ENCODE data around the gene AP5Z1. TPM values are rescaled to one million over a fixed set of nuclear protein-coding genes. Genes with fewer than 3 reads are reported as not detected.

Gene AP5Z1
- total and polyA plus RNA-seq, 3 experiments from 2014 or later, result 38.9 to 49.8 (median 47.8) TPM

- H3K27ac Mint-ChIP-seq, result no peak overlapping the region
- Histone ChIP-seq H3K4me1 (ENCODE audit: insufficient read depth, low read length) (no peaks in the 10 kb centered on the region), H3K4me3 (ENCODE audit: low read length) (no peak overlapping the region), H3K27me3 (ENCODE audit: insufficient read depth, low read length, poor library complexity, severe bottlenecking) (no peaks in the 10 kb centered on the region), H3K9me3 (ENCODE audit: low read length) (no peaks in the 10 kb centered on the region), H3K27ac (ENCODE audit: low read depth, low read length) (no peak overlapping the region), H3K36me3 (ENCODE audit: insufficient read depth, low read length) (no peaks in the 10 kb centered on the region)
- peaks cover 6 to 30% of the 10 kb centered on the region in 2 donors for H3K27me3 Mint-ChIP-seq
- no peaks in the 10 kb centered on the region for H3K36me3 Mint-ChIP-seq
- peaks cover 0 to 2% (median 0%) of the 10 kb centered on the region in 5 donors for H3K9me3 Mint-ChIP-seq
- CTCF ChIA-PET, result no interaction called here
- no peaks in the 10 kb centered on the region for H3K4me1 Mint-ChIP-seq
- POLR2A ChIA-PET, result no interaction called here
- DNase-seq, result no peak
- H3K4me3 Mint-ChIP-seq, result no peak overlapping the region
Measured at GRCh38 chr7:4818000-4818794, 42.8 kb downstream of the AP5Z1 start.

DNA sequence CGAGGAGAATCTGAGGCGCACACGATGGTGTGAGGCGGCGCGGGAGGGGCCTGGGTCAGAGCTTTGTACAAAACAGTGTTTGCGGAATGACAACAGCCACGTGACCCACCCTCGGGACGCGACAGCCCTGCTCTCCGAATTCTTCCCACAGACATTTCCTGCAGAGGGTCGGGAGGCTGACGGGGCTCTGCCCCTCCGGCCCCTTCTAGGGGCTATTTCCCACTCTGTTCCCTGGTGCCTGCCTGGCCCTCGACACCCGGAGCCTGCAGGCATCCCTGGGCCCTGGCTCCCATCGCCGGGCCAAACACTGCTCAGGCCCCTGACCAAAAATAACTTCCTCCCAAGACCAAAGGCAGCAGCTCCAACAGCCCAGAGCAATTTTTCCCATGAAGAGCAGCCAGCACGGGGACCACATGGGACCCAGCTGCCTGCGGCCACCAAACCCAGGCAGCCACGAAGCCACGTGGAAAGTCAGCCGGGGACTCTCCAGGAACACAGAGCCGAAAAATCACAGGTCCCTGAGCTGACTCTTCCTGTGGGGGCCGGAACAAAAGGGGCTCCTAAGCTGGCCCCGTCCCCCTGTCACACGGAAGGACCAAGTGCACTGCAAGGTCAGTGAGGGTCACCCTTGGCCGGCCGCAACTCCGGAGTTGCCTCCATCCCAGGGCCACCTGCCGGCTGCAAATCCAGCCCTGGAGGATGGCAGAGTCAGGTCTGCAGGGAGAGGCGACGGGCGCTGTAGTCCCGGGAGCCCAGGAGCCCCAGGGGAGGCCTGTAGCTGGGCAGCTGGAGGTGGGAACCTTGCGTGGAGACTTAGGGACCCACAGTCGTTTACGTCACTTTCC, 44.4 kb downstream of the AP5Z1 start:
- H3K27ac ChIP-seq (ENCODE audit: low read depth, low read length), result no peak overlapping the region

GRCh38 chr7:4820405-4820966, 45.1 kb downstream of the AP5Z1 start:
- H3K9me3 ChIP-seq (ENCODE audit: low read length), result no peaks in the 10 kb centered on the region
- peak overlapping the region in 1 of 8 donors; percentile 33 for H3K27ac Mint-ChIP-seq
- peak in 1 of 5 donors; percentile 43 for DNase-seq
- H3K4me1 Mint-ChIP-seq, result no peaks in the 10 kb centered on the region
- no peaks in the 10 kb centered on the region for H3K36me3 ChIP-seq (ENCODE audit: insufficient read depth, low read length)
- POLR2A ChIA-PET, result no interaction called here
- no peak overlapping the region for H3K4me3 ChIP-seq (ENCODE audit: low read length)
- no peak overlapping the region for H3K27ac ChIP-seq (ENCODE audit: low read depth, low read length)
- H3K4me3 Mint-ChIP-seq, result no peak overlapping the region
- H3K27me3 ChIP-seq (ENCODE audit: insufficient read depth, low read length, poor library complexity, severe bottlenecking), result no peaks in the 10 kb centered on the region
- H3K9me3 Mint-ChIP-seq, result no peaks in the 10 kb centered on the region
- no peaks in the 10 kb centered on the region for H3K36me3 Mint-ChIP-seq
- H3K4me1 ChIP-seq (ENCODE audit: insufficient read depth, low read length), result no peaks in the 10 kb centered on the region
- peaks cover 5 to 13% of the 10 kb centered on the region in 2 donors for H3K27me3 Mint-ChIP-seq
- CTCF ChIA-PET, result no interaction called here

More for the DNA sequence above, 44.4 kb downstream of the AP5Z1 start:
- CTCF ChIA-PET, result no interaction called here
- Histone ChIP-seq H3K36me3 (ENCODE audit: insufficient read depth, low read length) (no peaks in the 10 kb centered on the region), H3K9me3 (ENCODE audit: low read length) (no peaks in the 10 kb centered on the region), H3K4me1 (ENCODE audit: insufficient read depth, low read length) (no peaks in the 10 kb centered on the region), H3K27me3 (ENCODE audit: insufficient read depth, low read length, poor library complexity, severe bottlenecking) (no peaks in the 10 kb centered on the region), H3K4me3 (ENCODE audit: low read length) (no peak overlapping the region)
- Mint-ChIP-seq H3K9me3 (no peaks in the 10 kb centered on the region), H3K27ac (peak overlapping the region in 1 of 8 donors; percentile 22), H3K27me3 (peaks cover 3 to 14% of the 10 kb centered on the region in 2 donors), H3K4me3 (no peak overlapping the region), H3K36me3 (no peaks in the 10 kb centered on the region), H3K4me1 (no peaks in the 10 kb centered on the region)
- DNase-seq, result no peak
- POLR2A ChIA-PET, result no interaction called here

- Histone ChIP-seq H3K27ac (ENCODE audit: low read depth, low read length) (no peak overlapping the region), H3K4me1 (ENCODE audit: insufficient read depth, low read length) (no peaks in the 10 kb centered on the region), H3K27me3 (ENCODE audit: insufficient read depth, low read length, poor library complexity, severe bottlenecking) (no peaks in the 10 kb centered on the region), H3K4me3 (ENCODE audit: low read length) (no peak overlapping the region), H3K36me3 (ENCODE audit: insufficient read depth, low read length) (no peaks in the 10 kb centered on the region), H3K9me3 (ENCODE audit: low read length) (no peaks in the 10 kb centered on the region)
- DNase-seq, result no peak
- H3K4me1 Mint-ChIP-seq, result no peaks in the 10 kb centered on the region
- CTCF ChIA-PET, result no interaction called here
- POLR2A ChIA-PET, result no interaction called here
- no peak overlapping the region for H3K4me3 Mint-ChIP-seq
- H3K27me3 Mint-ChIP-seq, result peaks cover 5 to 13% of the 10 kb centered on the region in 2 donors
- H3K36me3 Mint-ChIP-seq, result no peaks in the 10 kb centered on the region
- H3K9me3 Mint-ChIP-seq, result no peaks in the 10 kb centered on the region
- H3K27ac Mint-ChIP-seq, result no peak overlapping the region
Measured at GRCh38 chr7:4820967-4821471, 45.6 kb downstream of the AP5Z1 start.

- Histone ChIP-seq H3K36me3 (ENCODE audit: insufficient read depth, low read length) (no peaks in the 10 kb centered on the region), H3K27ac (ENCODE audit: low read depth, low read length) (no peak overlapping the region), H3K9me3 (ENCODE audit: low read length) (no peaks in the 10 kb centered on the region), H3K27me3 (ENCODE audit: insufficient read depth, low read length, poor library complexity, severe bottlenecking) (no peaks in the 10 kb centered on the region), H3K4me3 (ENCODE audit: low read length) (no peak overlapping the region), H3K4me1 (ENCODE audit: insufficient read depth, low read length) (no peaks in the 10 kb centered on the region)
- no peak for DNase-seq
- ChIA-PET CTCF (no interaction called here), POLR2A (no interaction called here)
- no peaks in the 10 kb centered on the region for H3K36me3 Mint-ChIP-seq
- no peak overlapping the region for H3K4me3 Mint-ChIP-seq
- H3K4me1 Mint-ChIP-seq, result no peaks in the 10 kb centered on the region
- no peaks in the 10 kb centered on the region for H3K9me3 Mint-ChIP-seq
- peaks cover 4 to 16% of the 10 kb centered on the region in 2 donors for H3K27me3 Mint-ChIP-seq
- no peak overlapping the region for H3K27ac Mint-ChIP-seq
Measured at GRCh38 chr7:4822677-4823076, 47.3 kb downstream of the AP5Z1 start.

DNA sequence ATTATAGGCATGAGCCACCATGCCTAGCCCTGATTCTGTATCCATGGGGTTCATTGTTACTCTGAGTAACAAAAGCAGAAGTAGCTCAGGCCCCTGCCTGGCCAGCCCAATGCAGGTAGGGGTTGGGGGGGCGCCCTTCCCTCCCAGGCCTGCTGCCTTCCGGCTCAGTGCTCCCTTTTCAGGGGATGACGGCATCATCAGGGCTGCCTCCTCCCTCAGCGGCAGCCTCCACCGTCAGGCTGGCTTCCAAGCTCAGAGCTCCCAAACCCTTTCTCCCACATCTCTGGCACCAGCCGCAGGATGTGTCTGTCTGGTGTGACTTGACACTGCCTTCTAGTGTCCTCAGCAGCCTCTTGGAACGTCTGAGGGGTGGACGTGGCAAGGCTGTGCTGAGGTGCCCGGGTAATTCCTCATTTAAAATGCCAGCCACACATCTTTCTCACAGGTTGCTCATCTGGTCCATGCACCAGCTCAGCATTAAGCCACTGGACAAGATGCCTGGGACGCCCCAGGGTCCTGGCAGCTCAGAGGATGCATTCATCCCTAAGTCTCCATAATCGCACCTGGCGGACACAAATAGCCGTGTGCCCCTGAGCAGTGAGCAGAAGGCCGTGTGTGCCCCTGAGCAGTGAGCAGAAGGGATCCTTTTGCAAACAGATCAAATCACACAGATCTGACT, 48.2 kb downstream of the AP5Z1 start:
- H3K27ac Mint-ChIP-seq, result no peak overlapping the region
- no peak overlapping the region for H3K4me3 Mint-ChIP-seq
- peaks cover 4 to 16% of the 10 kb centered on the region in 2 donors for H3K27me3 Mint-ChIP-seq
- no peaks in the 10 kb centered on the region for H3K27me3 ChIP-seq (ENCODE audit: insufficient read depth, low read length, poor library complexity, severe bottlenecking)
- H3K9me3 ChIP-seq (ENCODE audit: low read length), result no peaks in the 10 kb centered on the region
- H3K4me3 ChIP-seq (ENCODE audit: low read length), result no peak overlapping the region
- no peaks in the 10 kb centered on the region for H3K36me3 ChIP-seq (ENCODE audit: insufficient read depth, low read length)
- no peaks in the 10 kb centered on the region for H3K36me3 Mint-ChIP-seq
- no peaks in the 10 kb centered on the region for H3K4me1 Mint-ChIP-seq
- DNase-seq, result no peak
- ChIA-PET POLR2A (no interaction called here), CTCF (no interaction called here)
- H3K27ac ChIP-seq (ENCODE audit: low read depth, low read length), result no peak overlapping the region
- no peaks in the 10 kb centered on the region for H3K9me3 Mint-ChIP-seq
- H3K4me1 ChIP-seq (ENCODE audit: insufficient read depth, low read length), result no peaks in the 10 kb centered on the region

DNA sequence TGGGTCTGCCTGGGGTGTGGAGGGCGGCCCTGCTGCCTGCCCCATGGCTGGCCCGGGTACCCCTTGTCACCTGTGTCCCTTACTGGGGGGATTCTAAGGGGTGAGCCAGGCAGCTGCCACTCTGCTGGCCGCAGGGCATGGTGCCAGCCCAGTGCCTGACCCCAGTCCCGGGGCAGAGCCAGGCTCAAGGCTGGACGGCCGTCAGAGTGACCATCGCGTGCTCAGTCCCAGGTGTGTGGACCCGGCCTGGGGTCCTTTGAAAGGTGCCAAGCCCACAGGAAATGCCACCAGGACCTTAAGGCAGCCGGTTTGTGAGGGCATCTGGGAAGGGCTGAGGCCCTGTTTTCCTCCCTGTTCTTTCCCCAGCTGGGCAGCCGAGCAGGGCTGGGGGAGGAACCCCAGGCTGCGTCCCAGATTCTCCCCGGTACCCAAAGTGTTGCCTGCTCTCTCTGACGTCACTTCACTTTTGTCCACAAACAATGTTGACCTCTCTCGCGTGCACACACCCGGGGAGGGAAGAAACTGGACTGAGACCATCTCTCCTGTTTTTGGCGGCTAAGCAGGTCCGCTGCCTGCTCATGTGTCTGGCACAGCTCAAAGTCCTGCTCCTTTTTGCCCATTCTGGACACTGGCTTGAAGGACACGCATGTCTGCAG, 48.8 kb downstream of the AP5Z1 start:
- CTCF ChIA-PET, result no interaction called here
- no peaks in the 10 kb centered on the region for H3K36me3 Mint-ChIP-seq

More for the DNA sequence above, 48.8 kb downstream of the AP5Z1 start:
- DNase-seq, result no peak
- POLR2A ChIA-PET, result no interaction called here
- no peaks in the 10 kb centered on the region for H3K4me1 ChIP-seq (ENCODE audit: insufficient read depth, low read length)
- H3K36me3 ChIP-seq (ENCODE audit: insufficient read depth, low read length), result no peaks in the 10 kb centered on the region
- no peak overlapping the region for H3K27ac ChIP-seq (ENCODE audit: low read depth, low read length)
- H3K4me3 ChIP-seq (ENCODE audit: low read length), result no peak overlapping the region
- H3K4me1 Mint-ChIP-seq, result no peaks in the 10 kb centered on the region
- no peaks in the 10 kb centered on the region for H3K9me3 ChIP-seq (ENCODE audit: low read length)
- no peaks in the 10 kb centered on the region for H3K27me3 ChIP-seq (ENCODE audit: insufficient read depth, low read length, poor library complexity, severe bottlenecking)
- H3K9me3 Mint-ChIP-seq, result no peaks in the 10 kb centered on the region
- no peak overlapping the region for H3K27ac Mint-ChIP-seq
- no peak overlapping the region for H3K4me3 Mint-ChIP-seq
- H3K27me3 Mint-ChIP-seq, result peaks cover 5 to 15% of the 10 kb centered on the region in 2 donors

Data from CD8-positive, alpha-beta memory T cell (primary cell).